GM13976 (cell line): ENCODE results near the gene TMEM233.
A peak's percentile ranks its signal among the peaks of the same experiment; 100 is the strongest.

Source experiments
- DNase-seq: peaks from one replicate; pipeline ENCODE4 v3.0.0; 2012; ENCODE audit warnings: low spot score
- CTCF ChIP-seq: IDR thresholded peaks from 2 replicates; pipeline ENCODE4 v1.5.1; 2012; ENCODE audit warnings: borderline replicate concordance, mild to moderate bottlenecking; ENCODE audit not compliant: insufficient read depth; ENCODE audit errors: extremely low read depth, missing control alignments, control extremely low read depth
- in situ Hi-C: fragments of 300-500 bp; cut with MboI; formaldehyde crosslinking; loops from one replicate; pipeline ENCODE4 v1.12.0; 2022; ENCODE audit warnings: low sequenced_read_pairs, mixed read lengths, inconsistent platforms; ENCODE audit not compliant: unreplicated experiment

The TMEM233 gene

GRCh38 chr12:119681111-119681510 lies 87.5 kb downstream of the TMEM233 start:
- no peak for TF ChIP-seq CTCF
- in situ Hi-C loops: no loop called here
- DNase-seq: no peak

- in situ Hi-C loops: no loop called here
- TF ChIP-seq CTCF: no peak
- DNase-seq: peak; percentile 63
Measured at GRCh38 chr12:119681728-119682638, 88.4 kb downstream of the TMEM233 start.

GRCh38 chr12:119682639-119683252 lies 89.2 kb downstream of the TMEM233 start:
- DNase-seq: no peak
- no peak for TF ChIP-seq CTCF
- in situ Hi-C loops: no loop called here

- in situ Hi-C loops: no loop called here
- no peak for TF ChIP-seq CTCF
- DNase-seq: no peak
Measured at GRCh38 chr12:119683413-119683812, 89.8 kb downstream of the TMEM233 start.

- DNase-seq: no peak
- in situ Hi-C loops: no loop called here
- no peak for TF ChIP-seq CTCF
Measured at GRCh38 chr12:119683816-119684215, 90.2 kb downstream of the TMEM233 start.

GRCh38 chr12:119684711-119685369 lies 91.3 kb downstream of the TMEM233 start:
- in situ Hi-C loops: no loop called here
- TF ChIP-seq CTCF: no peak
- no peak for DNase-seq
